ENCODE results near the gene ATP6V0C. TPM values are rescaled to one million over a fixed set of nuclear protein-coding genes. Genes with fewer than 3 reads are reported as not detected.

The ATP6V0C gene
- total and polyA plus RNA-seq, 2 of the 13 experiments (the other 11 are each of a cell fraction or from before 2014, with no cell fraction given): 10.4 to 20.1 TPM

GRCh38 chr16:2497116-2497630, 16.6 kb upstream of the ATP6V0C start:
- no peak for ATAC-seq
- BruUV-seq (replicated peaks): no TSS peak
- peaks cover 12 to 29% of the 10 kb centered on the region in 2 experiments; a peak in 4 of 5 replicates for H3K36me3 ChIP-seq (replicated peaks in 1 of 2; ENCODE audit: control insufficient read depth in 1 of 2, insufficient read depth in 2 of 2, low read length in 2 of 2)
- H4K20me1 ChIP-seq (ENCODE audit: insufficient read depth, low read length): no peaks in the 10 kb centered on the region
- peaks cover 12% of the 10 kb centered on the region for H3K4me1 ChIP-seq (ENCODE audit: insufficient read depth, low read length)
- no peak overlapping the region for H3K9ac ChIP-seq (ENCODE audit: insufficient read depth, low read depth, low read length)
- no peak for FAIRE-seq
- H3K9me3 ChIP-seq (ENCODE audit: low read length): no peaks in the 10 kb centered on the region
- in situ Hi-C loops (cut with HindIII; ENCODE audit: extremely low pct_ligation_motif_present, low pct_unique_long_range_greater_than_20kb) (no loop called here), intact Hi-C loops (cut with micrococcal nuclease; ENCODE audit: unreplicated experiment) (no loop called here)
- TF ChIP-seq ZNF232 (CRISPR knock-in tag; IDR thresholded peaks at IDR 0.05; ENCODE audit: borderline replicate concordance) (no peak), CBFB (CRISPR knock-in tag; IDR thresholded peaks at IDR 0.05) (no peak), ZNF451 (CRISPR knock-in tag; IDR thresholded peaks at IDR 0.05) (no peak), ZNF792 (CRISPR knock-in tag; IDR thresholded peaks at IDR 0.05) (no peak), ZNF572 (CRISPR knock-in tag; IDR thresholded peaks at IDR 0.05) (no peak), EED (CRISPR knock-in tag; IDR thresholded peaks at IDR 0.05) (no peak), ZNF713 (CRISPR knock-in tag; IDR thresholded peaks at IDR 0.05) (no peak), ZNF230 (CRISPR knock-in tag; IDR thresholded peaks at IDR 0.05) (no peak), MYC (CRISPR knock-in tag; IDR thresholded peaks at IDR 0.05; ENCODE audit: borderline replicate concordance) (no peak), SIN3B (IDR thresholded peaks at IDR 0.05; ENCODE audit: low read length) (no peak), ZNF841 (CRISPR knock-in tag; IDR thresholded peaks at IDR 0.05; ENCODE audit: borderline replicate concordance) (no peak), NFIB (CRISPR knock-in tag; IDR thresholded peaks at IDR 0.05; ENCODE audit: borderline replicate concordance) (no peak), SP5 (CRISPR knock-in tag; IDR thresholded peaks at IDR 0.05; ENCODE audit: borderline replicate concordance, low read depth) (no peak), HHEX (CRISPR knock-in tag; IDR thresholded peaks at IDR 0.05) (no peak)
- TF ChIP-seq, protein P1, sequence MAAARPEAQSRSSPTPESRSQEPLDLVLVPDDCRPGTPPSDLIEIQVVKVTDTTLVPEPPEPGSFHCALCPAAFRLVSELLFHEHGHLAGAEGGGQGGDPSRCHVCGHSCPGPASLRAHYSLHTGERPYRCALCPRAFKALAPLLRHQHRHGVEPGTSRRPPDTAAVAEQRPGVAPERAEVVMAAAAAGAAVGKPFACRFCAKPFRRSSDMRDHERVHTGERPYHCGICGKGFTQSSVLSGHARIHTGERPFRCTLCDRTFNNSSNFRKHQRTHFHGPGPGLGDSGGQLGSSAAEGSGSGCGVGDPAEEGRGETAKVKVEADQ (CRISPR knock-in tag; IDR thresholded peaks at IDR 0.05; ENCODE audit: borderline replicate concordance): no peak
- 92% methylated on average over 7 of the region's 21 CpGs for WGBS (ENCODE audit: low lambda C conversion rate)
- DNase-seq (ENCODE audit: low spot score): no peak
- no peak overlapping the region for H3K4me2 ChIP-seq (ENCODE audit: low read depth, low read length)
- ChIA-PET CTCF (ENCODE audit: low intra/inter-chr PET ratio, low total read pairs) (no interaction called here), POLR2A (no interaction called here)
- no peaks in the 10 kb centered on the region for H3K79me2 ChIP-seq (ENCODE audit: insufficient read depth, low read length)
- no peak overlapping the region for H3K27ac ChIP-seq (ENCODE audit: extremely low read length, insufficient read depth, low read length)
- no peak overlapping the region for H2AFZ ChIP-seq (ENCODE audit: low read length)
- H3K27me3 ChIP-seq (ENCODE audit: control insufficient read depth in 1 of 2, insufficient read depth in 2 of 2, low read length in 2 of 2): no peaks in the 10 kb centered on the region
- H3K4me3 ChIP-seq (replicated peaks in 1 of 3; ENCODE audit: insufficient read depth in 1 of 3, low read depth in 2 of 3, low read length in 3 of 3): no peak overlapping the region
